Renal pelvis (tissue), 12 donors: ENCODE results near the gene PIP5KL1. TPM values are rescaled to one million over a fixed set of nuclear protein-coding genes. Genes with fewer than 3 reads are reported as not detected.
A peak's percentile ranks its signal among the peaks of the same experiment; 100 is the strongest.

Experiments used
- DNase-seq: peaks from one replicate; pipeline ENCODE4 v3.0.0-alpha.2; 2013
- long read RNA-seq, 16 experiments: transcript quantifications; one replicate each; lab custom pipeline, GENCODE V29; 2026
- polyA plus RNA-seq, 3 donors: library from polyadenylated mRNA; unstranded; fragments of 120-200 nt; gene quantifications; one replicate each; pipeline ENCODE4 v1.2.1, GENCODE V29; 2013; ENCODE audit not compliant: insufficient read length in 3 of 3

The PIP5KL1 gene
- polyA plus RNA-seq: 1 to 10 TPM; 1.9 to 2.9 (median 2.7) TPM
- long read RNA-seq, donor 1: 0 reads
- long read RNA-seq, donor 2: 0 reads
- long read RNA-seq, donor 3, partial matches to known transcripts: 0 of 1 reads
- long read RNA-seq, donor 3, other reads (novel, unspliced or antisense): 0 of 1 reads
- long read RNA-seq, donor 4: 0 reads
- long read RNA-seq, donor 5: 0 reads
- long read RNA-seq, donor 6: 0 reads
- long read RNA-seq, donor 7: 0 reads
- long read RNA-seq, donor 8: 0 reads
- long read RNA-seq, donor 9: 0 reads
- long read RNA-seq, donor 10: 0 reads
- long read RNA-seq, donor 11: 0 reads
- long read RNA-seq, donor 12: 0 reads
- long read RNA-seq, donor 13: 0 reads
- long read RNA-seq, donor 14: 0 reads
- long read RNA-seq, donor 15: 0 reads
- long read RNA-seq, donor 16: 0 reads

GRCh38 chr9:127930231-127931091 lies at the start of gene PIP5KL1:
Gene PIP5KL1, minus strand, starts transcription at chr9:127930777. Its CDS starts 25 bp downstream, at chr9:127930752.
- peak; percentile 85 for DNase-seq

GRCh38 chr9:127980060-127980705 lies 49.6 kb upstream of the PIP5KL1 start:
- DNase-seq: no peak

- no peak for DNase-seq
These were observed 48.9 kb upstream of the PIP5KL1 start for GRCh38 chr9:127979333-127980059.

GRCh38 chr9:127979015-127979332 lies 48.4 kb upstream of the PIP5KL1 start:
- no peak for DNase-seq

GRCh38 chr9:127977884-127978647 lies 47.5 kb upstream of the PIP5KL1 start:
- no peak for DNase-seq

- no peak for DNase-seq
These were observed 46.7 kb upstream of the PIP5KL1 start for GRCh38 chr9:127977009-127977883.

GRCh38 chr9:127976498-127976897 lies 45.9 kb upstream of the PIP5KL1 start:
- no peak for DNase-seq

- no peak for DNase-seq
These were observed 45.1 kb upstream of the PIP5KL1 start for GRCh38 chr9:127975376-127976315.

- DNase-seq: no peak
These were observed 44.2 kb upstream of the PIP5KL1 start for GRCh38 chr9:127974769-127975261.

GRCh38 chr9:127974001-127974768 lies 43.6 kb upstream of the PIP5KL1 start:
- no peak for DNase-seq

GRCh38 chr9:127973169-127974000 lies 42.8 kb upstream of the PIP5KL1 start:
- DNase-seq: no peak

GRCh38 chr9:127972236-127972871 lies 41.8 kb upstream of the PIP5KL1 start:
- DNase-seq: no peak

GRCh38 chr9:127971357-127972235 lies 41.0 kb upstream of the PIP5KL1 start:
- no peak for DNase-seq

GRCh38 chr9:127970401-127971313 lies 40.1 kb upstream of the PIP5KL1 start:
- DNase-seq: no peak
